Ovary (tissue), 1 donor: ENCODE results near the gene PPP2R3B.

Source experiments
- EP300 ChIP-seq: sonication (generic); formaldehyde crosslinking; IDR thresholded peaks from one replicate; pipeline ENCODE4 v1.6.1; 2017; ENCODE audit warnings: antibody characterized with exemption
- POLR2A ChIP-seq: fragments of 450-650 bp; IDR thresholded peaks from one replicate; pipeline ENCODE4 v1.6.1; 2017; ENCODE audit warnings: antibody characterized with exemption, mild to moderate bottlenecking, moderate library complexity

GRCh38 chrX:290476-291166, 96.1 kb downstream of the PPP2R3B start:
- TF ChIP-seq POLR2A (no peak), EP300 (no peak)
